ENCODE measurements around the gene HSD17B11.
"Not testable (repeated sequence)": the region's sequence is repeated elsewhere in the genome, so short reads cannot be mapped to it uniquely, and the experiment has no call there.

Gene HSD17B11

GRCh38 chr4:87405211-87405820 is 14.3 kb upstream of the HSD17B11 start:
- DNase-seq (ENCODE audit: low read depth), result no peak

- DNase-seq (ENCODE audit: low read depth), result not testable (repeated sequence)
Observed at GRCh38 chr4:87403732-87404131, 12.7 kb upstream of the HSD17B11 start.

DNA sequence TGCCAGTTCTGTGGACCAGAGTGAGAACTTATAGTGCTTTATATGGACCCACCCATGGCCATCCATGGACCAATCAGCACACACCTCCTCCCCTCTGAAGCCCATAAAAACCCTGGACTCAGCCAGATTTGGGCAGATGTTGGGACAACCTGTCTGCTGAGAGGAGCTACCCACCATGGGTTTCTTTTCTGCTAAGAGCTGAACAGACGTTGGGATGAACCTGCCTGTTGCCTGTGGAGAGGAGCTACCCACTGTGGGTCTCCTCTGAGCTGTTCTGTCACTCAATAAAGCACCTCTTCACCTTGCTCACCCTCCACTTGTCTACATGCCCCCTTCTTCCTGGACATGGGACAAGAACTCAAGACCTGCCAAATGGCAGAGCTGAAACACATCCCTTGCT is 9.0 kb upstream of the HSD17B11 start:
- DNase-seq (ENCODE audit: low read depth), result no peak

GRCh38 chr4:87399148-87399547 is 8.2 kb upstream of the HSD17B11 start:
- no peak for DNase-seq (ENCODE audit: low read depth)

DNA sequence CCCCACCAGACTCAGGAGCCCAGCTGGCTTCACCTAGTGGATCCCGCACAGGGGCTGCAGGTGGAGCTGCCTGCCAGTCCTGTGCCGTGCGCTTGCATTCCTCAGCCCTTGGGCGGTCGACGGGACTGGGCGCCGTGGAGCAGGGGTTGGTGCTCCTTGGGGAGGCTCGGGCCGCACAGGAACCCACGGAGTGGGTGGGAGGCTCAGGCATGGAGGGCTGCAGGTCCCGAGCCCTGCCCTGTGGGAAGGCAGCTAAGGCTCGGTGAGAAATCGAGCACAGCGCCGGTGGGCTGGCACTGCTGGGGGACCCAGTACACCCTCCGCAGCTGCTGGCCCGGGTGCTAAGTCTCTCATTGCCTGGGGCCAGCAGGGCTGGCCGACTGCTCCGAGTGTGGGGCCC is 4.9 kb upstream of the HSD17B11 start:
- DNase-seq (ENCODE audit: low read depth), result not testable (repeated sequence)

- DNase-seq (ENCODE audit: low read depth), result not testable (repeated sequence)
Observed at GRCh38 chr4:87395073-87395472, 4.1 kb upstream of the HSD17B11 start.

DNA sequence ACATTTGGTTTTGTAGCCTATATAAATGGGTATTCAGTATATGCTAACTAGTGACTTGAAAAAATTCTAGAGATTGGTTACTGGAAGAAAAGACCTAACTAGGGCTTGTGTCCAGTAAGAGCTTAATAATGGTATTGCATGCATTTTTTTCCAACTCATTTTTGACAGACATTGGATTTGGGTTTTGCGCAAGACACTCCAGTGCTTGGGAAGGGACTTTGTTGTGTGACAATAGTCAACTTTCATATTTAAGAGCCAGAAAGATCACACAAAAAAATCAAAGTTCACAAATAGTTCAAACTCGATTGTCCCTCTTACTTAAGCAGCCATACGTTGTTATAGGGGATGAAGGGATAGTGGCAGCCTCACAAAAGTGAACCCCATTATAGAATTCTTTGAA is 1.2 kb upstream of the HSD17B11 start:
- no peak for DNase-seq (ENCODE audit: low read depth)

DNA sequence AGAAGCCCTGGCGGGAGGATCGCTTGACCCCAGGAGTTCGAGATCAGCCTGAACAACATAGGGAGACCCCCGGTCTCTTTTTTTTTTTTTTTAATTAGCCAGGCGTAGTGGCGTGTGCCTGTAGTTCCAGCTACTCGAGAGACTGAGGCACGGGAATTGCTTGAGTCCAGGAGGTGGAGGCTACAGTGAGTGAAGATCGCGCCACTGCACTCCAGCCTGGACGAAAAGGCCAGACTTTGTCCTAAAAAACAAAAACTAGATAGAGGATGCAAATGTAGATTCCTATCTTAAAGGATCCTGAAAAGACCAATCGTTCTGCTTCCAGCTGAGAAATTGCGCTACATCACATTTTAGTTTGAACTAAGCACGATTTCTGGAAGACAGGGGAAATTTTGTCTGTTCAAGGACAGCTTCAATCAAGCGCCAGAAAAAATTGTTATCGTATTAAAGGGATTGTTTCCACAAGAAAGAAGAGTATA is 627 bp upstream of the HSD17B11 start:
- DNase-seq (ENCODE audit: low read depth), result no peak

- no peak for DNase-seq (ENCODE audit: low read depth)
Observed at GRCh38 chr4:87390551-87390890, 467 bp downstream of the HSD17B11 start.

GRCh38 chr4:87390055-87390454 is 933 bp downstream of the HSD17B11 start:
- DNase-seq (ENCODE audit: low read depth), result not testable (repeated sequence)

DNA sequence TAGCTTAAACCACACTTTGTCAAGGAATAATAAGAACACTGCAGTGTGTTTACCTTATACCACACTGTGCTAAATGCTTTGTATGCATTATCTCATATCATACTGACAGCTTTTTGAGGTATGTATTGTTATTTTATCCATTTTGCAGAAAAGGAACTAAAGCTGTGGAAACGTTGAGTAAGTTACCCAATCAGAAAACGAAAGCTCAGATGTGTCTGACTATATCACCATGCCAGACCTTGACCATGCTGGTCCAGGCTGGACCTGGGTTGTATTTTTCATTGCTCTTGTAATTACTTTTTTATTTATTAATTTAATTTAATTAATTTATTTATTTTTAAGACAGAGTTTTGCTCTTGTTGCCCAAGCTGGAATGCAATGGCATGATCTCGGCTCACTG is 2.1 kb downstream of the HSD17B11 start:
- no peak for DNase-seq (ENCODE audit: low read depth)

DNA sequence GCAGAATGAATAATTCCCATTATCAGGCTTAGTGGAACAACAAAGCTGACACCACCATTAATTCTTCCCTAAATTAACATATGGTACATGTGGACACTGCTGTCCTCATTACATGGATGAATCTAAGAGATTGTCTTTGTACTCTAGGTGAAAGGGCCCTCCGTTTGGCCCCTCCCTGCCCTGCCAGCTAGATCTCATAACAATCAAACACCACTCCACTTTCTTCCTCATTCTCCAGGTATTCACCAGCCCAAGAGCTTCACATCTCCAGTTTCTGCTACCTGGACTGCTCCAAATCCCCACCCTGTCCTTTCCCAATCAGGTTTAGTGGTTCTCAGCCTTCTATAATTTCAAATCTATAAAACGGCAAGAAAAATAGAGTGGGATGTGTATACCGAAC is 3.8 kb downstream of the HSD17B11 start:
- DNase-seq (ENCODE audit: low read depth), result no peak

- DNase-seq (ENCODE audit: low read depth), result not testable (repeated sequence)
Observed at GRCh38 chr4:87384466-87385132, 6.4 kb downstream of the HSD17B11 start.

DNA sequence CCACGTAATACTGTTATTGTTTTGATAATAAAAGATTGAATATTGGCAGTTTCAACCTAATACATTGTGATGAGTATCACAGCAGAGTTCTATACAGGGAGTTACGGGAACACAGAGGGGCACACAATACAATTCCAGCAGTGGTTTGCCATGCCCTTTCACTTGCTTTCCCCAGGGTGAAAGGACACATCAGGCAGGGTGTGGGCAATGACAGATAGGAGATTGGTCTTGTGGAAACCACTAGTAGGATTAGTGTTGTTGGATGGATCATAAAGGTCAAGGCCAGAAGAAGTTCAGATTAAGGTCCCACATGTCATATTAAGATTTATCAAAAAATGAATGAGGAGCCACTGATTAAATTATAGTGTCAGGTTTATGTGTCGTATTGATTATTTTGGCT is 8.1 kb downstream of the HSD17B11 start:
- DNase-seq (ENCODE audit: low read depth), result no peak

DNA sequence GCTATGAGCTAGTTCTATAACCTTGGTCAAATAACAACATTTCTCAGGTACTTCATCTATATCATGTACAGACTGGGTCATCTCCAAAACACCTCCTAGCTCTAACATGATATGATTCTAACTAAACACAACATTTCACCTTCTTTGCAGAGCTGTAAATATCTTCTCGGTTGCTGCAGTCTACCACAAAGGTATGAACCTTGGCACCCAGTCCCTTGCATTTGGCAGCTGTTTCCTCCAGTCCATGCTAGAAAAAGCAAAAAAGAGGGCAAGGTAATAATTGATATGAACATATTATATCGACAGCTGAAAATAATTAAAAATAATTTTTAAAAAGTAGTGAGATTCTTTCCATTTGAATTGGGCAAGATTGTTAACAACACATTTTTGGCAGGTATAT is 8.9 kb downstream of the HSD17B11 start:
- DNase-seq (ENCODE audit: low read depth), result no peak

GRCh38 chr4:87377816-87378215 is 13.2 kb downstream of the HSD17B11 start:
- no peak for DNase-seq (ENCODE audit: low read depth)

GRCh38 chr4:87375719-87376291 is 15.2 kb downstream of the HSD17B11 start:
- DNase-seq (ENCODE audit: low read depth), result no peak

- no peak for DNase-seq (ENCODE audit: low read depth)
Observed at GRCh38 chr4:87370068-87370467, 20.9 kb downstream of the HSD17B11 start.

- no peak for DNase-seq (ENCODE audit: low read depth)
Observed at GRCh38 chr4:87366521-87367162, 24.3 kb downstream of the HSD17B11 start.

DNA sequence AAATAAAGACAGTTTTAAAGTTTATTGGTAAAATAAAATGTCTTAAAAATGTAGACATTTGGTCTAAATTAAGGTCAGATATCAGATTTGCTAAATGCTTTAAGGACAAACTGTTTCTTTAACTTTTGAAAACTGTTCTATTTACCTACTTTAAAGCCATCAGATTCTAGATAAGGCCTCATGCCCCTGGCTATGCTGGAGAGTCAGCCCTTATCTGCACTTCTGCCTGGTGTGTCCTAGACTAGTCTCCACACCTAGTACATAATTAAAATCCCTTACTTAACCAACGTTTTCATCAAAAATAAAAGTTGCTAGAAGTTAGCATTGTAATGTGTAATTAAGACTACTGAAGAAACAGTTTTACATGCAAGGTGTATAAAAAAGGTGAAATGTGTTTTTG is 25.6 kb downstream of the HSD17B11 start:
- DNase-seq (ENCODE audit: low read depth), result no peak

DNA sequence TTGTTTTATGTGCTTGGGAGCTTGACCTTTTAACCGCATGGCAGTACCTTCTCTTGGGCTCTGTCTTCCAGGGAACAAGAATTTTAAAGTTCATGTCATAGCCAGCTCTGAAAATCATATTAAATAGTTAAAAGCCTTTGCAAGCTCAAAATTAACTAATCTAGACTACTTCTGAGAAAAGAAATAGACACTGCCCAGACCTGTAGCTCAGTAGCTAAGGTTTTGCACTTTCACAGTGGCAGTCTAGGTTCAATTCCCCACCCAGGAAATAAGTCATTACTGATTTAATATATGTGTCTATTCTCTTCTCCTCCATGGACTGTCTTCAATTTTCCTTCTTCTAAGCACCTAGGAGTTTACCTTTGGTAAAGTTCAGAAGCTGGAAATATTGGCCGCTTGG is 27.4 kb downstream of the HSD17B11 start:
- DNase-seq (ENCODE audit: low read depth), result no peak

DNA sequence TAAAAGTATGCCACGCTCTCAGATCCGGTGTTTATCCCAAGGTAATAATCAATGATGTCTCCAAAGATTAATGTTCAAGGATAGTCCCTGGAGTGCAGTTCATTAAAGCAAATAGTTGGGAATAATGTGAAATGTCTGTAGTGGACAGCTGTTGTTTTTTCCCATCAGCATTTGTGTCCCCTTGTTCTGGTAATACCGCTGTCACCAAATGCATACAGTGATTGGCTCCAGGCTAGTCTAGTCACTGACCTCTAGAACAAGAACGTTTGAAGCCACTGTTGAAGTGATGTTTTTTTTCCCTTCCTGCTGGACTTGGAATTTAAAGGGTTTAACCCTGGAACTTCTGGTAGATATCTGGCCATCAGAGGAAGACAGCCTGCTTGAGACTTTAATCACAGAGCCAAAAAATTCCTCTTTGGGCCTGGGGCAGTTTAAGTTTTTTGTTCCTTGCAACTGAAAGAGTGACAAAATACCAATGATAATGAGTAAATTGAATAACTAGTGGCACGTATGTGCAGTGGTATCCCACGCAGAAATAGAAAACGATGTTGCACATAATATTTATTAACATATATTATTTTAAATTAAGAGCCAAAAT is 30.6 kb downstream of the HSD17B11 start:
- DNase-seq (ENCODE audit: low read depth), result no peak

- DNase-seq (ENCODE audit: low read depth), result no peak
Observed at GRCh38 chr4:87359258-87359657, 31.7 kb downstream of the HSD17B11 start.

All from T-helper 22 cell (primary cell).